Measurements from ENCODE around the gene RAB7A.

- TF ChIP-seq CTCF (IDR thresholded peaks at IDR 0.05): no peak
- no peak for TF ChIP-seq POLR2A (IDR thresholded peaks at IDR 0.05)
Observed at GRCh38 chr3:128736601-128737000, 10.6 kb downstream of the RAB7A start.
